ENCODE measurements around the gene BAAT.

Gene BAAT

GRCh38 chr9:101311758-101312420, 72.9 kb downstream of the BAAT start:
- no peak for DNase-seq

GRCh38 chr9:101311191-101311590, 73.6 kb downstream of the BAAT start:
- no peak for DNase-seq

Data from activated CD4-positive, alpha-beta T cell treated with anti-CD3 and anti-CD28 coated beads for 1 hour (primary cell).